Epithelial cell of esophagus (primary cell): ENCODE results near the gene CA10.

Experiments
- DNase-seq: peaks from one replicate; pipeline ENCODE4 v3.0.0; 2010; ENCODE audit warnings: low read depth
- H3K4me3 ChIP-seq: 2 replicates; pipeline ENCODE4 v1.5.1; 2011; ENCODE audit warnings: mild to moderate bottlenecking, low read length, control low read depth
- CTCF ChIP-seq: IDR thresholded peaks from 2 replicates; pipeline ENCODE4 v1.5.1; 2011; ENCODE audit warnings: low read depth, mild to moderate bottlenecking, low read length, control low read depth, inconsistent platforms; ENCODE audit not compliant: insufficient read depth; ENCODE audit errors: missing control alignments

CA10 gene

GRCh38 chr17:51904379-51904778, 254.1 kb downstream of the CA10 start:
- no peak overlapping the region for H3K4me3 ChIP-seq
- DNase-seq = no peak
- TF ChIP-seq CTCF = no peak

- H3K4me3 ChIP-seq = no peak overlapping the region
- no peak for TF ChIP-seq CTCF
- DNase-seq = no peak
Measured at GRCh38 chr17:51901242-51901641, 257.3 kb downstream of the CA10 start.

- no peak for DNase-seq
- no peak overlapping the region for H3K4me3 ChIP-seq
- TF ChIP-seq CTCF = no peak
Measured at GRCh38 chr17:51891936-51892335, 266.6 kb downstream of the CA10 start.

GRCh38 chr17:51890710-51891109, 267.8 kb downstream of the CA10 start:
- DNase-seq = no peak
- no peak for TF ChIP-seq CTCF

GRCh38 chr17:51888816-51889215, 269.7 kb downstream of the CA10 start:
- no peak for DNase-seq
- TF ChIP-seq CTCF = no peak
- no peak overlapping the region for H3K4me3 ChIP-seq

More at GRCh38 chr17:51890710-51891109, 267.8 kb downstream of the CA10 start:
- H3K4me3 ChIP-seq = no peak overlapping the region

GRCh38 chr17:51876986-51877385, 281.5 kb downstream of the CA10 start:
- no peak overlapping the region for H3K4me3 ChIP-seq
- TF ChIP-seq CTCF = no peak
- no peak for DNase-seq

GRCh38 chr17:51873302-51873701, 285.2 kb downstream of the CA10 start:
- no peak for TF ChIP-seq CTCF
- no peak for DNase-seq
- no peak overlapping the region for H3K4me3 ChIP-seq
